Omental fat pad (tissue), 4 donors: Measurements from ENCODE around the gene NR6A1. TPM values are rescaled to one million over a fixed set of nuclear protein-coding genes. Genes with fewer than 3 reads are reported as not detected.

ENCODE experiments used
- ATAC-seq: fragments of 150-250 bp; one replicate; pipeline ENCODE4 v1.9.1; 2016; ENCODE audit warnings: mild to moderate bottlenecking, moderate library complexity; ENCODE audit not compliant: low FRiP score
- DNase-seq: peaks from one replicate; pipeline ENCODE4 v3.0.0-alpha.2; 2019; ENCODE audit warnings: low spot score
- total RNA-seq, 4 donors: library from RNA; depleted of rRNA; stranded (reverse); fragments of >200 nt; gene quantifications; one replicate each; pipeline ENCODE4 v1.1.0, GENCODE V29; 2016
- TF ChIP-seq, protein P1 (sequence below), 3 donors: fragments of 450-650 bp; IDR thresholded peaks; one replicate each; pipeline ENCODE4 v1.5.1; 2016 to 2017; ENCODE audit warnings: antibody characterized with exemption in 3 of 3, mild to moderate bottlenecking in 3 of 3, moderate library complexity in 2 of 3

NR6A1 gene
- total RNA-seq, 4 donors from 2014 or later = 0.95 to 1.2 (median 1.0) TPM

DNA sequence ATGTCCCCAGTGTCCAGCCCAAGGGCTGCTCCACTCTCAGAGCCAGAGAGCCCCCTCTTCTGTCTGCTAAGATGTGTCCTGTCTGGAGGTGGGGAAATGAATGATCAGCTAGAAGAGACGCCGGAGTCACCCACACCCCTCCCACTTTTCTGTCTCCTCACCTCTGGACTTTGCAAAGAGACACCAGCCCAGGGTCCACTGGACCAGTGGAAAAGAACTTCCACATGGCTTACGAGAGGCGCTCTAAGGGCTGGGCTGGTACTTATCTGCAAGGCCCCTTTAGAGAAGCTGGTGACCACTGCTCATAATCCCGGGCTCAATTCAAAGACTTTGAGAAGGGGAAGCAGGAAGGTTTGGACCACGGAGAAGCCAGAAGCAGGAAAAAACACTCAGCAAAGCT is 273.1 kb downstream of the NR6A1 start:
- DNase-seq (no peak), ATAC-seq (no peak)
- TF ChIP-seq, protein P1, sequence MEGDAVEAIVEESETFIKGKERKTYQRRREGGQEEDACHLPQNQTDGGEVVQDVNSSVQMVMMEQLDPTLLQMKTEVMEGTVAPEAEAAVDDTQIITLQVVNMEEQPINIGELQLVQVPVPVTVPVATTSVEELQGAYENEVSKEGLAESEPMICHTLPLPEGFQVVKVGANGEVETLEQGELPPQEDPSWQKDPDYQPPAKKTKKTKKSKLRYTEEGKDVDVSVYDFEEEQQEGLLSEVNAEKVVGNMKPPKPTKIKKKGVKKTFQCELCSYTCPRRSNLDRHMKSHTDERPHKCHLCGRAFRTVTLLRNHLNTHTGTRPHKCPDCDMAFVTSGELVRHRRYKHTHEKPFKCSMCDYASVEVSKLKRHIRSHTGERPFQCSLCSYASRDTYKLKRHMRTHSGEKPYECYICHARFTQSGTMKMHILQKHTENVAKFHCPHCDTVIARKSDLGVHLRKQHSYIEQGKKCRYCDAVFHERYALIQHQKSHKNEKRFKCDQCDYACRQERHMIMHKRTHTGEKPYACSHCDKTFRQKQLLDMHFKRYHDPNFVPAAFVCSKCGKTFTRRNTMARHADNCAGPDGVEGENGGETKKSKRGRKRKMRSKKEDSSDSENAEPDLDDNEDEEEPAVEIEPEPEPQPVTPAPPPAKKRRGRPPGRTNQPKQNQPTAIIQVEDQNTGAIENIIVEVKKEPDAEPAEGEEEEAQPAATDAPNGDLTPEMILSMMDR (IDR thresholded peaks at IDR 0.05) = no peak

DNA sequence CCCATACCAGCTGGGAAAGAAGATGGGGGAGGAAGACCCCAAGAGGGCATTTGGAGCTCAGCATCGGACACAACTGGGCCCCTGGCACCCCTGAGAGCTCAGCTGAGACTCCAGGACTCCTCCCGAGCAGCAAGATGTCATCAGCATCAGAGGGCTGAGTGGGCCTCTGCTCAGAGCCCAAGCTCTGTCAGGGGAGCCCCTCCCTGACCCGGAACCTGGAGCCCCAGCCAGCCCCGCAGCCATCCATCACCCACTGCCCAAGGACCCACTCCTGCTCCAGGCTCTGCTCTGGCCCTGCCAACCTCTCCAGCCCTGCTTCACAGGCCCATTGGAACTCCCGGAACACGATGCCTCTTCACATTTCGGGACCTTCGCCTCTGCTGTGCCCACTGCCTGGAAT is 273.7 kb downstream of the NR6A1 start:
- DNase-seq = no peak
- TF ChIP-seq, protein P1 (IDR thresholded peaks at IDR 0.05) = no peak
- ATAC-seq = no peak

DNA sequence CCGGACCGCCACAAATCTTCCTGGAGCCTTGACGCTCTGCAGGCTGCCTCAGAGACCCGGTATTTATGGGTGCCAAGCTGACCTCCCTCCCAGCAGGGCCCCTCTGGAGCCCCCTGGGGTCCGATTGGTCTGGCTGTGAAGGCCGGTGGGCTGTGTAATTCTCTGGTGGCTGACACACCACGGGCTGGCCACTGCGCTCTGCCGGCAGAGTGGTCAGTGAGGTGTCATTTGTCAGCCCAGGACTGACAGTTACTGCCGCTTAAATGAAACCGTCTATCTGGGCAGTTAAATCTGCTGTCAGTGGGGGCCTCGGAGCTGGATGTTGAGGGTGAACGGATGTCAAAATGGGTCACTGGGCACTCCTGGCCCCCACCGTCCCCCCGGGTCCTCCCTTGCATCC is 274.6 kb downstream of the NR6A1 start:
- DNase-seq (no peak), ATAC-seq (no peak)
- TF ChIP-seq, protein P1 (IDR thresholded peaks at IDR 0.05) = no peak

DNA sequence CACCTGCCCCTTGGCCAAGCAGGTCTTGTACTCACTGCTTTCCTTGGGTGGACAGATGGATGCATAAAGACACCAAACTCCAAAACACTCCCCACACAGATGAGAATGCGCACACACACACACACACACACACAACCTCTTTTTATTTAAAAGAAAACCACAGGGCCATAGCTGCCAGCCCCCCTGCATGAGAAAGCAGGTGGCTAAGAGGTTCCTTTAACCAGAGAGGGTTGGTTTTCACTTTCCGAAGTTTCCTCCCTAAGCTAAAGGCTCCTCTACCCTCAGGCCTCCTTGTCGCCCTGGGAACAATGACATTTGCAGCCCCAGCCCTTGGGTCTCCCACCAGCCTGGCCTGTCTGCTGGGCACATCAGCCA is 275.0 kb downstream of the NR6A1 start:
- TF ChIP-seq, protein P1 (IDR thresholded peaks at IDR 0.05) = no peak
- ATAC-seq = no peak
- no peak for DNase-seq

DNA sequence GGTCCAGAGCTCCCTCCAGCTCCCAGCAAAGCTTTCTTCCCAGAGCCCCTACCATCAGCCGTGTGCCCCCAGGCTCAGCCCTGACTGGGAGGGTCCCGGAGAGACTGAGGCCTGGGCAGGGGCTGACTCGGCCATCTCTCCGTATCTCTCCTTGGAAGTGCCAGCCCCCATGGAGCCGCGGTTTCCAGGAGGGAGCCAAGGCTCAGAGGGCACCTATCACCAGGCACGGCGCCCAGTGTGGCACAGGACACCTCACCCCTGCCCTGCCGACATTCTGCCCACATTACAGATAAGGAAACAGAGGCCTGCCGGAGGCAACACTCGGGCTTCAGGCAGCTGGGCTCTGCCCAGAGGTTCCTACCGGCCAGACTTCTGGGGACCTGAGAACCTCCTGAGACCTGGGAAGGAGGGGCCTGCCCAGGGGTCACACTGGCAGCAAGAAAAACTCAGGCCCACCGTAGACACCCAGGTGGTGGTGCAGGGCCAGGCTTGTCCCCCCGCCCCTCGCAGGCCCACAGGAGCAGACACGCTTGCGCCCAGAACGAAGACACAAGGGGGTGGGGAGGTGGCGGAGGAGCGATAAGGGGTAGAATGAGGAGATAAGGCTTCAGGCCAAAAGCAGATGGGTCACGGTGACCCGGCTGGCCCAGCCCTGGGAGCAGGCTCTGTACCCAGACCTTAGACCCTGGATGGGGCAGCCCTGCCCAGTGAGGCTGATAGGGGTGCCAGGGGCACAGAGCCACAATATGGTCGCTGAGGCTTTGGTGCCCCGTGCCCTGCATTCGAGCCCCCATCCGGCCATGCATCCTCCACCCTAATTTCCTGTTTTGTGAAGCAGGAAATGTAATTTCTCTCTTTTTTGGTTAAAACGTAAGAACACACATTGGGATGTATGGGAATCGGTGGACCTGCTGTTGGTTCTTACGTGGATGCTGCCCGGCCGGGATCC is 275.7 kb downstream of the NR6A1 start:
- no peak for ATAC-seq
- TF ChIP-seq, protein P1 (IDR thresholded peaks at IDR 0.05) = no peak
- DNase-seq = no peak

DNA sequence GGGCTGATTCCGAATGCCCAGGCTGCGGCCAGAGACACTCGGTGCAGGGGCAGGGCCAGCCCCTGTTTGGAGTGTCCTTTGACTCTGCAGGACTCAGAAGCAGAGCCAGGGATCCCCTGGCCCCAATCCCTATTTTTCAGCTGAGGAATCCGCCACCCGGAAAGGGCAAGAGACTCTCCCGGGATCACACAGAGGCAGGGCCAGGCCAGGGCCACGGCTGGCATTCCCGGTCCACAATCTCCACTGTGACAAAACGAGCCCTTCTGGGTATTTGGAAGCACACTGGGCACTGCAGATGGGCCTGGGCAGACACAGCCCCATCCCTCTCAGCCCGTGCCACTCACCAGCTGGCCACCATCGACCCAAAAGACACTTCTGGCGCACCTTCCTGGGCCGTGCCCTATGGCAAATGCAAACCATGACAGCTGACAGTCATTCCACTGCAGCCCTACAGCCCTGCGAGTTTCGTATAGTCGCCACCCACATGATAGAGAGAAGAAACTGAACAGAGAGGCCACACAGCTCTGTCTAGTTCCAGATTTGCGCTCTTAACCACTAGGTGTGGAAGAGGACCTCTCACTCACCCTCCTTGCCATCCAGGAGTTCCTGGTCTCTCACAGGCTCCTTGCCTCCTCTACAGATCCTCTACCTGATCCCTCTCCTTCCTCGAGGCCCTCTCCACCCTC is 277.2 kb downstream of the NR6A1 start:
- TF ChIP-seq, protein P1 (IDR thresholded peaks at IDR 0.05) = no peak
- DNase-seq (no peak), ATAC-seq (no peak)
